Fibroblast of lung (primary cell): ENCODE measurements around the gene PPP1CB.

Experiments used
- CTCF ChIP-seq, 2 donors: IDR thresholded peaks in 1 of 2; conservative IDR thresholded peaks in 1 of 2; 1 replicate in 1 of 2; 2 replicates in 1 of 2; pipeline ENCODE4 v1.5.1; 2011 to 2012; ENCODE audit warnings: low read length in 2 of 2, control low read depth in 1 of 2, inconsistent platforms in 1 of 2, low read depth in 1 of 2, mild to moderate bottlenecking in 1 of 2
- EZH2 ChIP-seq: IDR thresholded peaks from 2 replicates; pipeline ENCODE4 v1.5.1; 2012; ENCODE audit warnings: low read length, control low read depth, mild to moderate bottlenecking; ENCODE audit errors: missing control alignments

GRCh38 chr2:28704621-28705020 is 47.0 kb upstream of the PPP1CB start:
- TF ChIP-seq CTCF (conservative IDR thresholded peaks at IDR 0.05 in 1 of 2, IDR thresholded peaks at IDR 0.05 in 1 of 2; ENCODE audit: low read depth in 1 of 2, low read length in 2 of 2) (no peak), EZH2 (no peak)
